HG03432 (cell line): ENCODE measurements around the gene GGNBP2.
A peak's percentile ranks its signal among the peaks of the same experiment; 100 is the strongest.
"Not testable (repeated sequence)": the region's sequence is repeated elsewhere in the genome, so short reads cannot be mapped to it uniquely, and the experiment has no call there.

Experiments
- ATAC-seq: cut with Tn5 transposase; IDR thresholded peaks from one replicate; pipeline ENCODE4 v1.9.1; 2021; ENCODE audit warnings: mild to moderate bottlenecking, moderate library complexity; ENCODE audit not compliant: unreplicated experiment

The GGNBP2 gene

GRCh38 chr17:36544307-36545076 lies at the start of gene GGNBP2:
TSS of gene GGNBP2 (plus strand) at chr17:36544919. CDS start at chr17:36545725, 806 bp downstream.
- peak; percentile 59 for ATAC-seq

- ATAC-seq: no peak
These were observed 49.6 kb upstream of the GGNBP2 start for GRCh38 chr17:36495076-36495578.

GRCh38 chr17:36496018-36496789 lies 48.5 kb upstream of the GGNBP2 start:
- ATAC-seq: no peak

- ATAC-seq: no peak
These were observed 46.6 kb upstream of the GGNBP2 start for GRCh38 chr17:36498155-36498554.

GRCh38 chr17:36498560-36499300 lies 46.0 kb upstream of the GGNBP2 start:
- ATAC-seq: no peak

- ATAC-seq: no peak
These were observed 43.9 kb upstream of the GGNBP2 start for GRCh38 chr17:36500745-36501225.

- ATAC-seq: no peak
These were observed 43.4 kb upstream of the GGNBP2 start for GRCh38 chr17:36501351-36501750.

- ATAC-seq: no peak
These were observed 42.8 kb upstream of the GGNBP2 start for GRCh38 chr17:36501963-36502362.

GRCh38 chr17:36503456-36504155 lies 41.1 kb upstream of the GGNBP2 start:
- ATAC-seq: no peak

- no peak for ATAC-seq
These were observed 40.6 kb upstream of the GGNBP2 start for GRCh38 chr17:36504156-36504545.

GRCh38 chr17:36505171-36505570 lies 39.5 kb upstream of the GGNBP2 start:
- ATAC-seq: no peak

GRCh38 chr17:36506249-36506826 lies 38.4 kb upstream of the GGNBP2 start:
- ATAC-seq: no peak

- ATAC-seq: no peak
These were observed 37.9 kb upstream of the GGNBP2 start for GRCh38 chr17:36506831-36507230.

GRCh38 chr17:36507266-36507665 lies 37.5 kb upstream of the GGNBP2 start:
- no peak for ATAC-seq

- not testable (repeated sequence) for ATAC-seq
These were observed 36.3 kb upstream of the GGNBP2 start for GRCh38 chr17:36508439-36508838.

- ATAC-seq: no peak
These were observed 35.3 kb upstream of the GGNBP2 start for GRCh38 chr17:36509272-36509985.

GRCh38 chr17:36510636-36511035 lies 34.1 kb upstream of the GGNBP2 start:
- ATAC-seq: no peak

GRCh38 chr17:36511216-36511615 lies 33.5 kb upstream of the GGNBP2 start:
- ATAC-seq: no peak

- no peak for ATAC-seq
These were observed 32.1 kb upstream of the GGNBP2 start for GRCh38 chr17:36512641-36513040.

GRCh38 chr17:36514856-36515255 lies 29.9 kb upstream of the GGNBP2 start:
- ATAC-seq: no peak
